Muscle of leg (tissue), 11 donors: ENCODE measurements around the gene TBC1D16. TPM values are rescaled to one million over a fixed set of nuclear protein-coding genes. Genes with fewer than 3 reads are reported as not detected.
"Not testable (repeated sequence)": the region's sequence is repeated elsewhere in the genome, so short reads cannot be mapped to it uniquely, and the experiment has no call there.

Experiments used
- DNase-seq: peaks from one replicate; pipeline ENCODE4 v3.0.0; 2013
- H3K27ac ChIP-seq: one replicate; pipeline ENCODE4 v1.5.1; 2013; ENCODE audit warnings: mild to moderate bottlenecking, low read length, control low read depth
- H3K27me3 ChIP-seq: one replicate; pipeline ENCODE4 v1.6.1; 2013; ENCODE audit warnings: low read length; ENCODE audit not compliant: control insufficient read depth, insufficient read depth
- H3K36me3 ChIP-seq: one replicate; pipeline ENCODE4 v1.6.1; 2013; ENCODE audit warnings: low read length; ENCODE audit not compliant: control insufficient read depth, insufficient read depth
- H3K4me1 ChIP-seq: one replicate; pipeline ENCODE4 v1.6.1; 2013; ENCODE audit warnings: low read length; ENCODE audit not compliant: control insufficient read depth, insufficient read depth
- H3K4me3 ChIP-seq: one replicate; pipeline ENCODE4 v1.5.1; 2013; ENCODE audit warnings: low read length, control low read depth
- H3K9me3 ChIP-seq: replicated peaks from 2 replicates; pipeline ENCODE4 v1.6.1; 2013; ENCODE audit warnings: low read depth, low read length; ENCODE audit not compliant: control insufficient read depth
- WGBS: methylation state at CpG from one replicate; pipeline ENCODE4 v1.1.5; 2013; ENCODE audit warnings: missing lambda C conversion rate; ENCODE audit not compliant: insufficient coverage; 5-methylcytosine and 5-hydroxymethylcytosine counted together
- polyA plus RNA-seq, 8 donors: library from polyadenylated mRNA; unstranded; fragments of 120-200 nt; gene quantifications; one replicate each; pipeline versions ENCODE4 v1.2.1 to v1.2.3, GENCODE V29; 2013; ENCODE audit warnings: inconsistent platforms in 1 of 8, low replicate concordance in 1 of 8; ENCODE audit not compliant: insufficient read length in 8 of 8, insufficient read depth in 1 of 8
- total RNA-seq: library from RNA; stranded (reverse); fragments of 120-200 nt; gene quantifications from one replicate; pipeline ENCODE4 v1.2.4, GENCODE V29; 2013

The TBC1D16 gene
- total and polyA plus RNA-seq, 9 donors, result 22.6 to 43.8 (median 34.1) TPM

DNA sequence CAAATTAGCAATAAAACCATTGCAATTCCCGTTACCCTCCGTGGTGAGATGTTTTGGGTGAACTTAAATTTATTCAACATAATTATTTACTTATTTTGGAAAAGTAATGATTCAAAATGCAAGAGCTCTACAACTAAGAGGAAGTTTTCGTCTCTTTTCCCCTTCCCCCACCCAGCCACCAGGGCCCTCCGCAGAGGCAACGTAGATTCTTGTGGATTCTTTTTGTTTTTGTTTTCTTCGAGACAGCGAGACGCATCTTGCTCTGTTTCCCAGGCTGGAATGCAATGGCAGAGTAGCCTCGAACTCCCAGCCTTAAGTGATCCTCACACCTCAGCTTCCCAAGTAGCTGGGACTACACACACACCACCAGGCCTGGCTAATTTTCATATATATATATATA is 19.9 kb upstream of the TBC1D16 start:
- DNase-seq, result no peak
- peaks cover 2% of the 10 kb centered on the region for H3K4me1 ChIP-seq
- no CpG with 5 or more reads among the region's 9 CpGs for WGBS

DNA sequence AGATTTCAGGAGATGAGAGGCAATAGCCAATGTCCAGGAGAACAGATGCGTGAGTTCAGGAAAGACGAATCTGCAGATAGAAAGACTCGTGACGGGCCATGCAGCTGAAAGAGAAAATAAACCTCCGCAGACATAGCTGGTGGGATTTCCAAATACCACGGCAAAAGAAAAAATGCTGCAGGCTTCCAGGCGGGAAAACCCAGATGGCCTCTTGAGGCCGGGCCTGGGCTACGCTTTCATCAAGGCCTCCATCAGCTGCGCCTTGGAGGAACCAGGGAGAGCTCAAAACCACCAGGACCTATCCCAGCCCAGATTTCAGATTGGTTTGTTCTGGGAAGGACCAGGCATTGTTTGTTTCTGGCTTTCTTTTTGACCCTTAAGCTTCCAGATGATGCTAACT is 17.4 kb upstream of the TBC1D16 start:
- 54% methylated on average over 10 of the region's 10 CpGs for WGBS
- peaks cover 2% of the 10 kb centered on the region for H3K4me1 ChIP-seq
- no peaks in the 10 kb centered on the region for H3K9me3 ChIP-seq
- H3K4me3 ChIP-seq, result no peak overlapping the region
- DNase-seq, result peak; percentile 58
- H3K27ac ChIP-seq, result no peak overlapping the region
- no peaks in the 10 kb centered on the region for H3K27me3 ChIP-seq
- H3K36me3 ChIP-seq, result peaks cover 23% of the 10 kb centered on the region

More for the DNA sequence above, 19.9 kb upstream of the TBC1D16 start:
- Histone ChIP-seq H3K4me3 (no peak overlapping the region), H3K27ac (no peak overlapping the region), H3K9me3 (no peaks in the 10 kb centered on the region), H3K27me3 (no peaks in the 10 kb centered on the region), H3K36me3 (peaks cover 21% of the 10 kb centered on the region)

DNA sequence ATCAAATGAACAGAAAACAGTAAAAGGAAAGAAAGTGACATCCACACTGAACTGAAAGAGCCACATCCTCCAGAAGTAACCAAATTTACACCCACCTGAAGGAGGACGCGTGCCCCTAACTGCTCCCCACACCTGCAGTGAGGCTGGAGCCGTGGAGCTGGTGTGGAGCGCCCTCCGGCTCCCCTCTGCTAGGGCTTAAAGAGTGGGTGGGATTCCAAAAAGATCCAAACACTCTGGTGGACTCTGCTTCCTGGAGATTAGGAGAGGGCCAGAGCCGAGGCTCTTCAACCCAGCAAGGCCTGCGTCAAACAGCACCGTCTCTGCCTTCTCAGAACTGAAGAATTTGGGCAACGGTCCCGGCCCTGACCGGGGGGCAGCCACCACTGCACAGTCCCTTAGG is 16.0 kb upstream of the TBC1D16 start:
- peaks cover 2% of the 10 kb centered on the region for H3K4me1 ChIP-seq

DNA sequence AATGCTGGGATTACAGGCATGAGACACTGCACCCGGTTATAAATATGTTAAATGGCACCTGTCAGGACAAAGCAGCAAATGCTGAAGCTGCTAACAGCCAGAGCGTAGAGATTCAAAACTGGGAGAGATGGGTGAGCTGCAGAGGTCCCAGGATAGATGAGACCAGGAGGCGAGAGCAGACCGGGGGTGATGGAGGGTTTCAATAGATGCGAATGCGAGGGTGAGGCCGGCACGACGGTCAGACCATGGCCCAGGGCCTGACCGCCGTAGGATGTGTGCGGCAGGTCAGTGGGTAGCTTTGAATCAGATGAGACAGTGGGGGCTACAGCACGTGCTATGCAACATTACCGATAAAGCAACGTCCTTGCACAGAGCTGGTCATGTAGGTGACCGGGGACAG is 15.0 kb upstream of the TBC1D16 start:
- Histone ChIP-seq H3K27ac (no peak overlapping the region), H3K4me3 (no peak overlapping the region), H3K27me3 (no peaks in the 10 kb centered on the region), H3K36me3 (peaks cover 26% of the 10 kb centered on the region), H3K9me3 (no peaks in the 10 kb centered on the region), H3K4me1 (peaks cover 2% of the 10 kb centered on the region)
- DNase-seq, result no peak
- WGBS, result 83% methylated on average over 16 of the region's 16 CpGs

More for the DNA sequence above, 16.0 kb upstream of the TBC1D16 start:
- peaks cover 26% of the 10 kb centered on the region for H3K36me3 ChIP-seq
- no peaks in the 10 kb centered on the region for H3K9me3 ChIP-seq
- DNase-seq, result no peak
- H3K27ac ChIP-seq, result no peak overlapping the region
- no peak overlapping the region for H3K4me3 ChIP-seq
- H3K27me3 ChIP-seq, result no peaks in the 10 kb centered on the region
- WGBS, result 83% methylated on average over 7 of the region's 11 CpGs

DNA sequence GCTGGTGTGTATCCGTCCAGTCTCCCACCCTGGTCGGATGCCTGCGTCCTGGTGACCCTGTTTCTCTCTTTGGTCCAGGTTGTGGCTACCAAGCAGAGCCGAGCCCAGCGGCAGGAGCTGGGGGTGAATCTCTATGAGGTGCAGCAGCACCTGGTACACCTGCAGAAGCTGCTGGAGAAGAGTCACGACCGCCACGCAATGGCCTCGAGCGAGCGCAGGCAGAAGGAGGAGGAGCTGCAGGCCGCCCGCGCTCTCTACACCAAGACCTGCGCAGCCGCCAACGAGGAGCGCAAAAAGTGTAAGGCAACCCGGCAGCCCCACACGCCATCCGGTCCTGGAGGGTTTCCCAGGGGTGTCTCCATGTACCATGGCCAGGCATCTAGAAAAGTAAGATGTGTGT is 14.3 kb upstream of the TBC1D16 start:
- peaks cover 27% of the 10 kb centered on the region for H3K36me3 ChIP-seq
- H3K4me1 ChIP-seq, result peaks cover 2% of the 10 kb centered on the region
- H3K27ac ChIP-seq, result no peak overlapping the region
- WGBS, result 95% methylated on average over 21 of the region's 21 CpGs
- H3K27me3 ChIP-seq, result no peaks in the 10 kb centered on the region
- no peak overlapping the region for H3K4me3 ChIP-seq
- DNase-seq, result no peak
- no peaks in the 10 kb centered on the region for H3K9me3 ChIP-seq

DNA sequence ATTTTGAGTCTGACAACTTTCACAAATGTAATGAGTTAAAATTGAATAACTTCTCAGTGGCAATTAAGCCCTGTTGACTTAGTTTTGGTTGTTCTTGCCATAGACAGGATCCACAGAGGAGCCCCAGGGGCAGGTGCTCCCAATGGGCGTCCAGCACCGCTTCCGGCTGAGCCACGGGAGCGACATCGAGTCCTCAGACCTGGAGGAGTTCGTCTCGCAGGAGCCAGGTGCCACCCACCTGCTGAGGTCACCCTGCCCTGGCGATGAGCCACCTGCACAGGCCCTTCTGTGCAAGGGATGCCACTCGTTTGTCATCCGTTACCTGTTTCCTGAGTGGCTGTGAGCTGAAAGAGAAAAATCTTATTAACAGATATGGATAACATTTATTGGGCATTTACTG is 11.5 kb upstream of the TBC1D16 start:
- Histone ChIP-seq H3K4me3 (no peak overlapping the region), H3K4me1 (no peaks in the 10 kb centered on the region), H3K27ac (no peak overlapping the region), H3K36me3 (peaks cover 45% of the 10 kb centered on the region), H3K27me3 (no peaks in the 10 kb centered on the region), H3K9me3 (no peaks in the 10 kb centered on the region)
- DNase-seq, result no peak
- 89% methylated on average over 9 of the region's 11 CpGs for WGBS

DNA sequence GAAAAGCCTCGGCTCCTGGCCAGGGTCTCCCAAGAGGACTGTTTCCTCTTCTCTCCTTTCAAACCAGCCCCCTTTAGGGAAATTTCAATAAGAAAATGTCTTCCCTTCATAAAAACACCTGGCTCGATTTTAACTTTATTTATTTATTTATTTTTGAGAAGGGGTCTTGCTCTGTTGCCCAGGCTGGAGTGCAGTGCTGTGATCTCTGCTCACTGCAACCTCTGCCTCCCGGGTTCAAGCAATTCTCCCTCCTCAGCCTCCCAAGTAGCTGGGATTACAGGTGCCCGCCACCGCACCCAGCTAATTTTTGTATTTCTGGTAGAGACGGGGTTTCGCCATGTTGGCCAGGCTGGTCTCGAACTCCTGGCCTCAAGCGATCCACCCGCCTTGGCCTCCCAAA is 11.0 kb upstream of the TBC1D16 start:
- WGBS, result 93% methylated on average over 8 of the region's 10 CpGs

DNA sequence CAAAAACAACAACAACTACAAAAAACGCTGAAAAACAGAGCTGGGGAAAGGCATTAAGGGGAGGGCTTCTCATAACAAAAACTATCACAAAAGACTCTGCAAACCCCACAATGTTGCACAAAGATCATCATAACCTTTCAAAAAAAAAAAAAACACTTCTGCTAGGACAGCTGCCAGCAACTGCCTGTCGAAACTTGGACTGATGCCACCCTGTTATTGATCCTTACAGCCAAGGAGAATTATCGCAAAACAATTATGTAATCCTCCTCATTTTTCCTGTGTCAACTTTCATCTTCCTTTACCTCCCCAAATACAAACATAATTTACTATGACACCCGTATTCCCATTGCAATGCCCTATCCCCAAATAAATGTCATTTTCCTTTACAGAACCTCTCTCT is 10.0 kb upstream of the TBC1D16 start:
- H3K36me3 ChIP-seq, result peaks cover 45% of the 10 kb centered on the region
- H3K4me1 ChIP-seq, result no peaks in the 10 kb centered on the region
- no peaks in the 10 kb centered on the region for H3K27me3 ChIP-seq
- 30% methylated on average over 2 of the region's 4 CpGs for WGBS
- DNase-seq, result no peak
- H3K4me3 ChIP-seq, result no peak overlapping the region
- no peak overlapping the region for H3K27ac ChIP-seq
- H3K9me3 ChIP-seq, result no peaks in the 10 kb centered on the region

More for the DNA sequence above, 11.0 kb upstream of the TBC1D16 start:
- H3K9me3 ChIP-seq, DNase-seq, H3K4me3 ChIP-seq, H3K27me3 ChIP-seq, H3K4me1 ChIP-seq, H3K27ac ChIP-seq: not testable (repeated sequence)
- H3K36me3 ChIP-seq, result peaks cover 46% of the 10 kb centered on the region

DNA sequence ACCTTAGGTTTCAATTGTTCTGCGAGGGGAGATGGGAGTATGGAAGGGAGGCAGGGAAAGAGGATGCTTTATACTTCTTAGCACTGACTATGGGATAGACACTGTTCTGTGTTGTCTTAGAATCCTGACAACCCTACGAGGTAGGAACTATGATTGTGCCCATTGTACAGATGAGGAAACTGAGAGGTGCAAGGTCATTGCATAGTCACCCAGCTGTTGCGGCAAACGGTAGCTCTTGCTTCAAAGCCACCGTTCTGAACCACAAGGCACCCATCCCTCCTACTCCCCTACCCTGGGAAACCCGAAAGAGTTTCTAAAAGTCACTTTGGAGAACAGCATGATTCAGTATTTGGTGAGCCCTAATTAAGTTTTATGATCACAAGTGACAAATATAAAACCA is 8.3 kb upstream of the TBC1D16 start:
- Histone ChIP-seq H3K9me3 (no peaks in the 10 kb centered on the region), H3K4me1 (no peaks in the 10 kb centered on the region), H3K27ac (no peak overlapping the region), H3K4me3 (no peak overlapping the region), H3K36me3 (peaks cover 40% of the 10 kb centered on the region), H3K27me3 (no peaks in the 10 kb centered on the region)
- whole genome bisulfite sequencing, result 80% methylated on average over 1 of the region's 6 CpGs
- DNase-seq, result no peak

DNA sequence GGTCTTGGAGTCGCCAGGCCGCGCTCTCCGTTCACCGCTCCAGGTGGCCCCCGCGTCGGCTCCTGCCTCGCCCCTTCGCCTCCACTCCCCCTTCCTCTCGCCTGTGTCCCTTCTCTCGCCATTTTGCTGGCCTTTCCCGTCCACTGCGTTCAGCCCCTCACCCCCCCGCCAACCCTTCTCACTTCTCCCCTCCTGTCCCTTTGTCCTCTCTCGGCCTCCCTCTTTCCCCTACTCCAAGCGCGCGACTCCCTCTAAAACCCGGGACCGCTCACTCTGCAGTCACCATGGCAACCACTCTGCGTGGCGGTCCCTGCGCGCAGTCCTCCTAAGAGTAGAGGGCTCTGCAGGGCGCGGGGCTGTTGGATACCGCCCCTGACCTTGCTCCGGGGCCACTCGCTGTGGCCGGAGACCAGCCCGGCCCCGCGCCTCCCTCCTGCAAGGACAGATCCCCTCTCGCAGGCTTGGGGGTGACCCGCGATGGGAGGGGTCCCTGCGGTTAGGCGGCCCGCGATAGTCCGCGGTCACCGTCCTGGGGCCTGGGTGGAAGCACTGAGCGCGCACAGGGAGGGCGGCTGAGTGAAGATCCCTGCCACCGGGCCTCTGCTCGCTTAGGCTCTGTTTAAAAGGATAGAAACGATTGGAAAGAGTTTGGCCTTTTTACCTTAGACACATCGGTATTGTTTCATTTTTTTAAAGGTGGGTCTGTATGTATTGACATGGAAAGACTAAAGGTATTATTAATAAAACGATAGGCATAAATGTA is 1.2 kb upstream of the TBC1D16 start:
- Histone ChIP-seq H3K9me3 (no peaks in the 10 kb centered on the region), H3K4me3 (peak overlapping the region; percentile 84), H3K4me1 (peaks cover 23% of the 10 kb centered on the region), H3K27ac (peak overlapping the region; percentile 91), H3K27me3 (no peaks in the 10 kb centered on the region), H3K36me3 (peaks cover 13% of the 10 kb centered on the region)
- DNase-seq, result peak; percentile 72
- 0% methylated on average over 44 of the region's 52 CpGs for WGBS
